ENCODE measurements around the gene RNF214. TPM values are rescaled to one million over a fixed set of nuclear protein-coding genes. Genes with fewer than 3 reads are reported as not detected.
A peak's percentile ranks its signal among the peaks of the same experiment; 100 is the strongest.

RNF214 gene
- total and polyA plus RNA-seq, 10 of the 15 experiments (the other 5 are each of a cell fraction or from before 2014, with no cell fraction given): 4.8 to 16.8 (median 10.5) TPM

GRCh38 chr11:117219001-117219400 lies 13.5 kb upstream of the RNF214 start:
- ATAC-seq (no peak), DNase-seq (ENCODE audit: low read depth, low spot score) (no peak), FAIRE-seq (no peak)
- Histone ChIP-seq H2AFZ (ENCODE audit: control insufficient read depth, low read depth, low read length) (no peak overlapping the region), H3K27ac (ENCODE audit: control insufficient read depth, insufficient read depth) (no peak overlapping the region), H3K79me2 (ENCODE audit: control insufficient read depth, insufficient read depth, low read length) (no peaks in the 10 kb centered on the region), H3K9me3 (replicated peaks; ENCODE audit: control insufficient read depth, insufficient read depth, low read length) (no peaks in the 10 kb centered on the region), H3K4me2 (ENCODE audit: control insufficient read depth, insufficient read depth) (no peak overlapping the region), H3K9ac (ENCODE audit: control insufficient read depth, insufficient read depth, low read length) (no peak overlapping the region), H4K20me1 (ENCODE audit: control insufficient read depth, insufficient read depth) (no peaks in the 10 kb centered on the region), H3K27me3 (replicated peaks in 1 of 2; ENCODE audit: control insufficient read depth in 2 of 2, insufficient read depth in 2 of 2, low read length in 1 of 2) (no peaks in the 10 kb centered on the region), H3K36me3 (ENCODE audit: control insufficient read depth in 2 of 2, insufficient read depth in 2 of 2, low read length in 1 of 2) (peaks cover 26 to 46% of the 10 kb centered on the region in 2 experiments), H3K4me3 (no peak overlapping the region), H3K4me1 (ENCODE audit: control insufficient read depth, insufficient read depth, low read length) (no peaks in the 10 kb centered on the region; the same call in 1 of the 2 replicates)
- TF ChIP-seq NRF1 (conservative IDR thresholded peaks at IDR 0.05; ENCODE audit: low read depth, low read length) (no peak), CTCF (IDR thresholded peaks at IDR 0.05 in 2 of 3, conservative IDR thresholded peaks at IDR 0.05 in 1 of 3; ENCODE audit: control insufficient read depth in 2 of 3, extremely low read depth in 1 of 3, insufficient read depth in 1 of 3, low read depth in 3 of 3, low read length in 3 of 3) (no peak), SMAD5 (IDR thresholded peaks at IDR 0.05; ENCODE audit: low read depth) (no peak), POLR2A (IDR thresholded peaks at IDR 0.05; ENCODE audit: low read depth, low read length) (peak; percentile 26; the same call in 1 of the 2 replicates), CHD2 (IDR thresholded peaks at IDR 0.05; ENCODE audit: borderline replicate concordance, low read depth, low read length) (no peak), FOS (IDR thresholded peaks at IDR 0.05; ENCODE audit: borderline replicate concordance, extremely low read depth, insufficient read length) (no peak), NFYA (IDR thresholded peaks at IDR 0.05; ENCODE audit: borderline replicate concordance, low read depth, low read length) (no peak), YY1 (IDR thresholded peaks at IDR 0.05; ENCODE audit: low read depth, low read length) (no peak)
- in situ Hi-C loops (cut with MboI) (no loop called here), intact Hi-C loops (cut with micrococcal nuclease; ENCODE audit: unreplicated experiment) (no loop called here)
- WGBS (ENCODE audit: insufficient coverage, insufficient replicate concordance, low lambda C conversion rate, missing lambda C conversion rate): 98% methylated on average over 9 of the region's 9 CpGs
- BruUV-seq (replicated peaks): no TSS peak
- CTCF ChIA-PET: interaction anchor here (1.3 to 17.3 kb wide), 2 partner anchors 38 to 383 kb away, joined by 3 to 422 read pairs; partner anchors contain the start of gene SIDT2
- POLR2A ChIA-PET: no interaction called here
- RAD21 ChIA-PET (ENCODE audit: unreplicated experiment): no interaction called here
- SMC1A ChIA-PET (ENCODE audit: uncharacterized antibody, unreplicated experiment): no interaction called here
